Stimulated activated CD8-positive, alpha-beta memory T cell treated with anti-CD3 and anti-CD28 coated beads, Interleukin-7, amount 100 ng/mL, for 1 hour (primary cell): ENCODE results near the gene TMEM222.

Experiments used
- DNase-seq, 2 donors: peaks; one replicate each; pipeline ENCODE4 v3.0.0-alpha.2; 2020; ENCODE audit warnings: low read depth in 2 of 2

Gene TMEM222

GRCh38 chr1:27306892-27307761 is 14.8 kb upstream of the TMEM222 start:
- no peak for DNase-seq

DNA sequence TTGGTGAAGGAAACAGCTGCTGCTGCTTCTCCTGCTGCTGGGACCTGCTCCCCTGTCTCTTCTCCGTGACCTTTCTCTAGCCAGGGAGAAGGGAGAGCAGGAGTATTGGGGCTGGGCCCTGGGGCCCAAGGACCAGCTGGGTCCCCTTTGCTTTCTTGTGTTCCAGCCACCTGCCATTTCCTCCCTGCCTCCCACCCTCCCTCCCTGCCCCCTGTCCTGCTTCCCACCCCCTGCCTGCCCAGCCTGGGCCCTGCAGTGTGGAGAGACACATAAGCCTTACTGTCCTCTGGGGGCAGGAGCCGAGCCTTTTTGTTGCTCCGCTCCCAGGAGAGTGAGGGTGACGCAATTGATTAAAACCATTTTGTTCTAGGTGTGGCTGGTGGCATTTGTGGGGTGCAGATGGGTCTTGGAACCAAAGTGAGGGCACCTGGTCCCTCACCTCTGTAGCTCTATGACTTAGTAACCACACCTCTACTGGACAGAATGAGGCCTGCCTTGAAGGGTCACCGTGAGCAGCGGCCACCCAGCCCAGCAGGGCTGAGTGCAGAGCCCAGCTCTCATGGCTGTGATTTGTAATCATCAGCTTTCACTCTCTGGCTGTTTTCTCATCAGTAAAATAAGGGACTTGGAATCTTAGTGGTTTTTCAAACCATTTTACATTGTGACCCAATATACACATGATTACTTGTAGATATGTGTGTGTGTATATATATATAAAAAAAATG is 13.9 kb upstream of the TMEM222 start:
- no peak for DNase-seq

- DNase-seq: no peak
These were observed 7.8 kb upstream of the TMEM222 start for GRCh38 chr1:27314169-27314568.

GRCh38 chr1:27314737-27315136 is 7.2 kb upstream of the TMEM222 start:
- DNase-seq: no peak

DNA sequence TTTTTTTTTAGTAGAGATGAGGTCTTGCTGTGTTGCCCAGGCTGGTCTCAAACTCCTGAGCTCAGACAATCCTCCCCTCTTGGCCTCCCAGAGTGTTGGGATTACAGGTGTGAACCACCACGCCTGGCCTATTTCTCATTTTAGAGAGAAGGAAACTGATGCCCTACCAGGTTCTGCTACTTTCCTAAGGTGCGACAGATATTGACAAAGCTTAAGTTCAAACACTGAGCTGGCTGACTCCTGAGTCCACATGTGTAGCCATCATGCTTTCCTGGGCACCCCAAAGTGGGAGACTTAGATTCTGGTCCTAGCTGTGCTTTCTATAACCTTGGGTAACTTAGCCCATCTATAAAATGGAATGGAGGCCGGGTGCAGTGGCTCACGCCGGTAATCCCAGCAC is 5.1 kb upstream of the TMEM222 start:
- no peak for DNase-seq

- DNase-seq: no peak
These were observed 3.8 kb upstream of the TMEM222 start for GRCh38 chr1:27318136-27318535.

DNA sequence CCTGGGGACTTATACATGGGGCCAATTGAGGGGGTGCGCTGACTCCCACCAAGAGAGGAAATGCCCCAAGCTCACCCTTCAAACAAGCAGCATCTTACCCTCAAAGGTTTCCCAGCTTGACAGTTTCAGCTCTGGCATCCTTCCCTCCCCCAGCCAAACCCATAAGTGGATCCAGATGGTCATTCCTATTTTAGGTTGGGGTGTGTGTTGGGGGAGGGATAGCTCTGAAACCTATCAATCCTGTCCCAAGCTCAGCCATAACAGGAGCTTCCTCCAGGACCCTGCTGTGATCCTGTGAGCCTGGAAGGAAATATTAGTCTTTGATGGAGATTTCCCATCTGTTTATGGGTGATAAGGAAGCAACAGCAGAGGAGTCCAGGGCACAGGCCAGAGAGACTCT is 3.4 kb upstream of the TMEM222 start:
- DNase-seq: no peak

DNA sequence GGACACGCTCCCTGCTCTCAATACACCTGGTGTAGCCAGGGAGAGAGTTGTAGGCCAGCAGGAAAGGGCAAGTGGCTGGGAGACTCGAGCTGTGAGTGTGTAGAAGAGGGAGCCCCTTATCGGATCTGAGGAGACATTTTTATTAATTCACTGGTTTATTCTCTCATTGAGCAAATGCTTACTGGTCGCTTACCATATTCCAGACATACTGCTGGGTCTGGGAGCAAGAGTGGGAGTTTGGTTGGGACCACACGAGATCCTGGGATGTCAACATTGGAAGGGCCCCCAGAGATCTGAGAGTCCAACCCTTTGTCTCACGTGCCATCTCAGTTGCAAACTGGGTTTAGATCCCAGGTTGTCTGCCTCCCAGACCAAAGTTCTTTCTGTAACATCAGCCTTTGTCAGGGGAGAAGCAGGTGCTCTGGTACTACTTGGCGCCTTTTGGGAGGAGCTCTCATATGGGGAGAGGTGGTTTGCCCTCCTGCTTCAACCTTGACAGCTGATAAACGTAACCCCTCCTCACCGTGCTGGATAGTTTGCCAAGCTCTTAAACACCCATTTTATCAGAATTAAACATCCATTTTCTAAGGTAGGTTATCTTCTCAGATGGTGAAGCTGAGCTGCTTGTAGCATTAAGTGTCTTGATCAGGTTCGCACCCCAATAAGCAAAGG is 742 bp downstream of the TMEM222 start:
- no peak for DNase-seq

- DNase-seq: no peak
These were observed 3.3 kb downstream of the TMEM222 start for GRCh38 chr1:27325286-27325685.

- no peak for DNase-seq
These were observed 6.0 kb downstream of the TMEM222 start for GRCh38 chr1:27327964-27328363.

DNA sequence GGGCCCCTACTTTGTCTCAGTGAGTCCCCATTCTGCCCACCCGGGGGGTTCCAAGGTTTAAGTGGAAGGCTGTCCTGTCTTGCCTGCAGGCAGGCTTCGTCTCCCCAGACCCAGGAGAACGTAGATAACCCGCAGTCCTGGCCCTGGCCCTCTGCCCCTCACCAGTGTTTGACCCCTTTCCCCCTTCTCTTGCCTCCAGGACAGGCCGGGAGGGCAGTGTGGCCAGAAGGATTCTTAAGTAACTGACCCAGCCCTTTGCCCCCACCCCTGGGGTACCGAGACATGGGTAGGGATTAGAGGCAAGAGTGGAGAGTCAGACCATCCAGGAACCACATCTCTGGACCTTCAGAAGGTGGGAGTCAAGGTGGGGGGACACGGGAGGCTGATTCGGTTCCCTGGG is 8.8 kb downstream of the TMEM222 start:
- no peak for DNase-seq

DNA sequence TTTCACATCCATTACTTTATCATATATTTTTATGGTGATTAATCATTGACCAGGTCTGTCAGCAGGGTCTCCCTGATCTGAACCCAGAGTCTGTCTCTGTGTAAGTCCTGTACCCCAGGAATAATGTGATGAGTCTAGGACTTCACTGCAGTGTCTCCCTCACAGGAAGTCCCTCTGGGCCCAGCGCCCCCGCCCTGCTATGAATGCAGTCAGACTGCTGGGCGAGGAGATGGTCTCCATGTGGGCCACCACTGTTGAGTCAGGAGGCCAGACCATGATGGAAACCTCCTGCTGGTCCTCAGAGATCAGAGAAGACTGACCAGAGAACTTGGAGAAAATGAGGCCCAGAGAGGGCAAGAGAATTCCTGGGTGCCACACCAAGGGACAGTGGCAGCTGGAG is 9.5 kb downstream of the TMEM222 start:
- no peak for DNase-seq

- no peak for DNase-seq
These were observed 10.0 kb downstream of the TMEM222 start for GRCh38 chr1:27331922-27332321.

DNA sequence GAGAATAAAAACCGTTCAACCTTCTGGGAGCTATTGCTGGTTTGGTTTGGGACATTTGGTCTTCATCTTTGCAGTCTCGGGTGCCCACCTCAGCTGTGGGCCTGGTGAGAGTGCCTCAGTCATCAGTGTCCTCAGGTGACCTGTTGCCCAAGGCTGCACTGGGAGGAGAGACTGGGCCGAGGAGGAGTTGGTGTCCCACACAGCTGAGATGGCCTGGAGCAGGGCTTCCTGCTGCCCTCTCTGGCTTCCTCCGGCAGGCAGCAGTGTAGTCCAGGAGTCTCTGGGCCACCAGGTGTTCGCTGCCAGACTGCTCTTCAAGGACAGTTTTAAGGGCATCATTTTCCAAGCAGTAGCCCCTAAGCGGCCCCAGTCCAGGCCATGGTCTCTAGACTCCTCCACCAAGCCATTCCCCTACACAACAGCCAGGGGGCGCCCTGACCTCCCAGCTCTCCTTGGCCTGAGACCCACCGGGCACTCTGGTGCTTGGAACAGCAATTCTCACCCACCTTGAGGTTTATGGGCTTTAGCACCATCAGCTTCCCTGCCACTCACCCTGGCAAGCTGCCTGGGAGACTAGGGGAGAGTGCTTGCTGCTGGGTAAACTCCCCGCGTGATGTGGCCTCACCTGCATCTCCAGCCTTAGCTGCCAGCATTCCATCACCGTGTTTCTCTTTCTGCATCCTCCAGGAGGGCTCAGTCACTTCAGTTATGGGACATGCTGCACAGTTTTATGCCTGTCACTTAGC is 10.7 kb downstream of the TMEM222 start:
- DNase-seq: peak; percentile 32 to 47

- no peak for DNase-seq
These were observed 11.8 kb downstream of the TMEM222 start for GRCh38 chr1:27333717-27334279.

DNA sequence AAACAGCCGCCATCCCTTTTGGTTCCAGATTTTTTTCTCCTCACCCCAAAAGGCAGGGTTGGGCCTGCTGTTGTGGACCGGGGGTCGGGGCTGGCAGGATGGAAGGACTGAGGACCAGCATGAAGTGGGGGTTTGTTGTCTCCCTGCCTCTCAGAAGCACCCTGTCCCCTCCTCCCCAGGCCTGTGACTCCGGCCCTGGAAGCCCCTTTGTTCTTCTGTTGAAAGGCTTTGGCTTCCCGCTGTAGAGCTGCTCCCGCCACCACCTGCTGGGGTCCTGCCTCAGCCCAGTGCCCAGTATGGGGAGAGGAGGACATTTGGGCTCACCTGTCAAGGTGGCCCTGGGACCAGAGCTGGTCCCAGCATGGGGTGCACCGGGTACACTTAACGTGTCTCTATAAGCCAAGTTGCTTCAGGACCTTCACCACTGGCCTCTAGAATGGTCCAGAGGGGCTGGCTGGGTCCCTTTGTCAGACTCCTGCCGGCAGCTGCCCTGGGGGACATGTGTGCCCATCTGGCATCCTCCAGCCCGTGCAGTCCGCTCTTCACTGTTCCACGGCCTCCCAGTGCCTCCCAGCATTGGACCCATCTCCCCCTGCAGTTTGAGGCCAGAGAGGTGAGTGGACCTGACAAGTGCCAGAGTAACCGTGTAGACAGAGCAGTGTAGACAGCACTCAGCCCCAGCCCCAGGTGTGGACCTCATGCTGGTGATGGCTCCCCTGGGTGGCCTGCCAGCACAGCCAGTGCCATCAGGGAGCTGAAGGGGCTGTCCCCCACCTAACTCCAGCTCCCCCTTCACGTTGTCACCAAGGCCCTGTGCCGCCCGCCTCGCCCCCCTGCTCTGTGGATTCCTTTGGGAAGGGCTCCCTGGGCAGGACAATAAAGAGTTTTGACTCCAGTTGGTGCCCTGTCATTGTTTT is 13.8 kb downstream of the TMEM222 start:
- DNase-seq: no peak

DNA sequence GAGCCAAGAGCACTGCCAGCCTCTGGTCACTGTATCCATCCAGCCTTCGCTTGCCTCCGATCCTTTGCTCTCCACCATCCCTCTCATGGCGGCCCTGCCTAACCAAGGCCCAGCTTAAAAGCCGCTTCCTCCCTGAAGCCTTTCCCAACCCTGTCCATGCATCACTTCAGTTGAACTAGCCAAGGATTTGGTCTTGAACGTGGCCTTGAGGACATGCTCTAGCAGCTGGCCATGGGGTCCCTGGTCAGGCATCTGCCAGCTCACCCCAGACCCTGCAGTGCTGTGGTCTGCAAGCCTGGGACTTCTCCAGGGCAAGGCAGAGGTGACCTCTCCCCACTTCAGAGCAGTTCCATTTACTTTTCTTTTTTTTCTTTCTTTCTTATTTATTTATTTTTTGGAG is 14.8 kb downstream of the TMEM222 start:
- DNase-seq: no peak

DNA sequence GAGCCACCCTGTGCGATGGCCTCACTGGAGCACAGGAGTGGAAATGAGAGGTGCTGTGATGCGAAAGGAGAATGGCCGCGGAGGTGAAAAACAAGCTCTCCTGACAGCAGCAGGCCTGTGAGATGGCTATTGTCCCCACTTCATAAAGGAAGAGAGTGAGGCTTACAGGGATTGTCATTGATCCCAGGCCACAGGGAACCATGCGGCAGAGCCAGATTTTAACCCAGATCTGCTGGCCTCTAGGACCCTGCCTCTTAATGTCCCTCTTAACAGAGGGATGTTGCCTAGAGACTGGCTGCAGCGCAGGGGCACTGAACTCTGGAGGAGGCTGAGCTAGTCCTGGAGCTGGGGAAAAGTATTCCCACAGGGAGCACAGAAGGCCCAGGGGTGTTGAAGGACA is 16.8 kb downstream of the TMEM222 start:
- DNase-seq: no peak

- DNase-seq: no peak
These were observed 17.2 kb downstream of the TMEM222 start for GRCh38 chr1:27339213-27339612.

GRCh38 chr1:27341525-27342252 is 19.7 kb downstream of the TMEM222 start, which contains the start of gene SYTL1:
SYTL1 (plus strand) TSS chr1:27342022; CDS start chr1:27345335, 3,313 bp downstream.
- DNase-seq: peak; percentile 34 to 43
